Erythroblast (primary cell): ENCODE results near the gene KCNIP4.

Source experiments
- GATA1 ChIP-seq: IDR thresholded peaks from 2 replicates; pipeline ENCODE4 v1.6.1; 2011; ENCODE audit warnings: low read depth, mild to moderate bottlenecking, control low read depth, low read length, moderate library complexity
- POLR2A ChIP-seq: IDR thresholded peaks from 2 replicates; pipeline ENCODE4 v1.6.1; 2011; ENCODE audit warnings: mild to moderate bottlenecking, low read length

GRCh38 chr4:21901281-21901680 lies 47.3 kb downstream of the KCNIP4 start:
- TF ChIP-seq POLR2A, result no peak
- TF ChIP-seq GATA1, result no peak
